ENCODE measurements around the gene MAP1LC3B.

The MAP1LC3B gene

DNA sequence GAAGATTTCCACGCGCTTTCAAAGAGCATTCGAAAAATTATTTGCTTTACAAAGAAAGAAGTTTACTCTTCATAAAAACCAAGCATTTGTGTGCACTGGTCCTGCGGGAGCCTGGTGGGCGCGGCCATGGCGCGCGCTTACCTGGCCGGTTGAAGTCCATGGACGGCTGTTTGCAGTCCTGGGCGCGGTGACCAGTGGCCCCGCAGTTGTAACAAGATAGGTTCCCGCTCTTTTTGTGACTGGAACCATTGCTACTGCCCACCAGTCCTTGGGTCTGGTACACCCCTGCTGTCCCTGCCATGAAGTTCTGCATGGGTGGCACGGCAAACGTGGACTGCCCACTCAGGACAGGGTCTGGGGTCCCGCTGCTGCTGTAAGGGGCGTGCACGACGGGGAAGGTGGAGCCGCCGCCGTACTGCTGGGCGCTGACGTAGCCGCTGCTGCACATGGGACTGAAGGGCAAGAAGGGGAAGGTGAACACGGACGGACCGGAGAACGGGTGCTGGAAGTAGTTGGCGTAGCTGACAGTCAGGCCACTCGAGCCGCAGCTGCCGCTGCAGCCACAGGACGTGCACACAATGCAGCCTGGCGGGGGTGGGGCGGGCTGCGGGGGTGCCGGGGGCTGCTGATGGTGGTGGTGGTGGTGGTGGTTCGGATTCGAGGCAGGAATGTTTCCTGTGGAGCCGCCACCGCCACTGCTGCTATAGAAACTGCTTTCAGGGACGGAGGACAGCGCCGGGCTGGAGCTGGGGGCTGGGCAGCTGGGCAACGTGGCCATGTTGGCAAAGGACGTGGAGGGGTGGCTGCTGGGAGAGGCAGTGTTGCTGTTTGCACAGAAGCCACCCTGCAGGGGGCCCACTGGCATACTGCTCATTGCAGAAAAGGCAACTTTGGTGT, 19.5 kb downstream of the MAP1LC3B start:
- DNase-seq: no peak

DNA sequence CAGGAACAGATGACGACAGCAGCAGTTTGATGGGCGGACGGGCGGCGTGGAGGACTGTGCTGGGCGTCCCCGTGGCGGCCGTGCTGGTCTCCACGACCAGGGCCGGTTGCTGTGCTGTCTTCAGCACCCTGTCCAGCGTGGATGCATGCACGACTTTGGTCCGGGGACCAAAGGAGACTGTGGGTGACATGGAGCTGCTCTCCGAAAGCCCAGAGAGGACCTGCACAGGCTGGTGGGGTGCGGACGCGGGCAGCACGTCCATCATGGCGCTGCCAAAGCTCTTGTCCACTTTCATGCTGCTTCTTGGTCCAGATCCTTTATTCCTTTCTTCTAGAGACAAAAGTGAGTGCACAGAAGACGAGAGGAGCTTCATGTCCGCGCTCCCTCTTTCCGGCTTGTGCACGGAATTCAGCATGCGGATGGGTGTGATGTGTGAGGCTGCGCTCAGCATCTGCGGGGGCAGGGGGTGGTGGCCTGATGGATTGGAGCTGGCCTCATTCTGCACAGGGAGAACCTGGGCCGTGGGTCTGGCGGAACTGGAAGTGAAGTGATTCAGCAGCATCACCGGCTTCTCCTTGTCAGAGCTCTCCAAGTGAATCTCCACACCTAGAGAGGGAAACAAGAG, 20.3 kb downstream of the MAP1LC3B start:
- no peak for DNase-seq

DNA sequence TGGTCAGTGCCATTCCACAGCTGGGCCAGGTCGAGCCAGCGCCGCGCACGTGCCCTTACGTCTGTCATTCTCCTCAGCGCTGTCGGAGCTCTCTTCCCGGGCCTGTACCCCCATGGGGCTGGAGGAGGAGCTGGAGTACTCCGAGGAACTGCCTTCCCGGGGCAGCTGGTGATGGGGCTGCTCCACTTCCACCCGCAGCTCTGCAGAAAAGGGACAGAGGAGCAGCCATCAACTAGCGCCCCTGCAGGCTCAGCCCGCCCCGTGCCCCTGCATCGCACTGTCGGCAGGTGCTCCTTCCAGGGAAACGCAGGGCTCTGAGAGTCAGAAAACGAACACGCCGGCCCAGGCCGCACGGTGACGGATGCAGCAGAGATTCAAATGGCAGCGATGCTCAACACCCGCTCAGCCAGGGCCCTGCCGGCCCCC, 20.9 kb downstream of the MAP1LC3B start:
- no peak for DNase-seq

DNA sequence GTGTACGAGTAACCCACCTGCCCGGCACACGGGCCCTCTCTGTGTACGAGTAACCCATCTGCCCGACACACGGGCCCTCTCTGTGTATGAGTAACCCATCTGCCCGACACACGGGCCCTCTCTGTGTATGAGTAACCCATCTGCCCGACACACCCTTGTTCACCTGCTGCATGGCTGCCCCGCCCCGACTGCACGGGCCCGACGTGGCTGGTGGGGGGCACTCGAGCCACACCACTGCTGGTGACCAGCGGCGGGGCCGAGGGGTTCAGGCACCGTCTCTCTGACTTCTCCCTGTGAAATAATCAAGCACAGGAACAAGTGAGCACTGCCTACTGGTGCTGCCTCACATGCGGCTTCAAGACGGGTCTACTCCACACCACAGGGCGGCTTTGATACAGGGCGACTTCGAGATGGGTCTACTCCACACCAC, 22.1 kb downstream of the MAP1LC3B start:
- DNase-seq: no peak

DNA sequence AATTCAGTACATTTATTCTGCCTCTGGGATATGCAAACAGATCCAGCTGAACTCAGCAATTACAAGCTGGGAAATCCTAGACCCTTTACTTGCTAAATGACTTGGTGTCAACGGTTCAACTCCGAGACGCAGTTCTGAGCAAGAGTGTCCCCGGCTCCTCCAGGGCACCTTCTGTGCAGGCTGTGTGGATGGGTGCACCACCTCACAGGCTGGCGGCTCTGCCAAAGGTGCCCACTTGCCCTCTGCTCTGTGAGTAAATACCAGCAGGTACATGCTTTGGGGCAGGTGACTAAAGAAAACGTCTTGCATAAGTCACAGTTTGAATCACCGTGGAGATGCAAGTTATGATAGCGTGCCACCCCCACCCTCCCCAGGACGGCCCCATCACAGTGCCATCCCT, 23.3 kb downstream of the MAP1LC3B start:
- no peak for DNase-seq

DNA sequence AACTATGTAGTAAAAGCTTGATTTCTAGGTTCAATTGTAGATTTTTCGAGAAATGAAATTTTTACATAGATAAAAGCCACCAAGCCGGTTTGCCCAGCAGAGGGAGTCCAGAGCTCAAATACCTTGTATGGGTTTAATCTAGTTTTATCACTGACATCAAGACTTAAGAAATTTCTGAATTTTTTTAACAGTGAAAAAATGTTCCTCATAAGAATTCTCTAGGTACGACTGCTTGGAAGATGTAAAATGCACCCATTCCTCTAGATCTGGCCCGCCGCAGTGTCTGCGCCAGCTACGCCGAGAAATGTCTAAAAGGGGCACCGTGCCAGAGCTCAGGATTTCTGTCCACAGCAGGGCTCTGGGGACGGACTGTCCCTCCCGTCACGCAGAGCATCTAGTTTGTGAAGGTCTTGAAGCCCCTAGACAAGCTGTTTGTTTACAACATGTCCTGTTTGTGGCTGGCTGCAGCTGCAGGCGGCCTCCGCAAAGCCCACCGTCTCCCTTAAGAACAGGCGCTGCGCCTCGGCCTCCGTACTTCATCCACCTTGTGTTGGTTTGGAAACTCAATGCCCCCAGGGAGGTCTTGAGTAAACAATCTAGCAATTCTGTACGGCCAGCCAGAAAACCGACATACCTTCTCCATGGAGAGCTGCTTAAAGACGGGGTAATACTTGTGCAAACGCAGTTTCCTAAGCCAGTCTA, 24.8 kb downstream of the MAP1LC3B start:
- peak; percentile 58 for DNase-seq

DNA sequence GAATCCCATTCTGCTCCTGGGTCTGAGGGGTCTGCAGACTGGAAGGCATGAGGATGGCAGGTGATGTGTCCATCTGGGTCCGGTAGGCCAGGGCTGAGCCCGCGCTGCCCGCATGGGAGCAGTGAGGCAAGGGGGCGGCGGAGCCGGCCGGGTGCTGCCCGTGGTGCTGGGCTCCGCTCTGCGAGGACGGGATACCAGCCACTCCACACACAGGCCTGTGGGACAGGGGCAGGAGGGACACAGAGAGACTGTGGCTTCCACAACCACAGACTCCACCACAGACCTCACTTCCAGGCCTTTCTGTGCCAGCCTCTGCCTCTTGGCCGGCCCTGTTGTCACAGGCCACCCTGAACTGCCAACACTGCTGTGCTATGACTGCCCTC, 25.4 kb downstream of the MAP1LC3B start:
- DNase-seq: no peak

DNA sequence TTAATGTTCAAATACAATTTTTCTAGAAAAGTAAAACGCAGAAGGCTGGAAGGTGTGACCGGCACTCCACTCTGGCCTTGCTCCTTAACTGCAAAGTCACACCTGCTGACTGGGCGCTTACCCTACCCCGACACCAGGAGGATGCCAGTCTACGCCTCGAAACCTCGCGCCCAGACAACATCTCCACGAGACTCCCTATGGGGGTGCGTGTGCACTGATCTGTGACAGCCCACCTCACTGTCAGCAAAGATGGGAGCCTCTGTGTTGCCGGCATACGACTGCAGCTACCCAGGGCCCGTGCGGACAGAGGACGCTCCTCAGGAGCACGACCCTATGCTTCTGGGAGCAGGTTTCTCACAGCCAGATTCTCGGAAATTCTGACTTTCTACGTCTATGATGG, 26.1 kb downstream of the MAP1LC3B start:
- DNase-seq: no peak

DNA sequence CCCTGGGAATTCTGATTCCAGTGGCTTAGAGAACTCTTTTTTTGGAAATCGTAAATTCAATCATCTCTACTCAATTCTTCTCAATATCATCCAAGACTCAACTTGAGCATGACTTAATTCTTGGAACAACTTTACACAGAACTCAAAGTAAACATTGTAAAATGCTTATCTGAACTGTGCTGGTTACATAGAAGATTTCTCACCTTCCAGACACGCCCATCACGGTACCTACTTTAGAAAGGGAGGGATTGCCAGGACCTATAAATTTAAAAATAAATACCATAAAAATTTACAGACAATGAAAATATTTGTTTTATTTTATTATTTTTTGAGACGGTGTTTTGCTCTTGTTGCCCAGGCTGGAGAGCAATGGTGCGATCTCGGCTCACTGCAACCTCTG, 26.5 kb downstream of the MAP1LC3B start:
- DNase-seq: no peak

DNA sequence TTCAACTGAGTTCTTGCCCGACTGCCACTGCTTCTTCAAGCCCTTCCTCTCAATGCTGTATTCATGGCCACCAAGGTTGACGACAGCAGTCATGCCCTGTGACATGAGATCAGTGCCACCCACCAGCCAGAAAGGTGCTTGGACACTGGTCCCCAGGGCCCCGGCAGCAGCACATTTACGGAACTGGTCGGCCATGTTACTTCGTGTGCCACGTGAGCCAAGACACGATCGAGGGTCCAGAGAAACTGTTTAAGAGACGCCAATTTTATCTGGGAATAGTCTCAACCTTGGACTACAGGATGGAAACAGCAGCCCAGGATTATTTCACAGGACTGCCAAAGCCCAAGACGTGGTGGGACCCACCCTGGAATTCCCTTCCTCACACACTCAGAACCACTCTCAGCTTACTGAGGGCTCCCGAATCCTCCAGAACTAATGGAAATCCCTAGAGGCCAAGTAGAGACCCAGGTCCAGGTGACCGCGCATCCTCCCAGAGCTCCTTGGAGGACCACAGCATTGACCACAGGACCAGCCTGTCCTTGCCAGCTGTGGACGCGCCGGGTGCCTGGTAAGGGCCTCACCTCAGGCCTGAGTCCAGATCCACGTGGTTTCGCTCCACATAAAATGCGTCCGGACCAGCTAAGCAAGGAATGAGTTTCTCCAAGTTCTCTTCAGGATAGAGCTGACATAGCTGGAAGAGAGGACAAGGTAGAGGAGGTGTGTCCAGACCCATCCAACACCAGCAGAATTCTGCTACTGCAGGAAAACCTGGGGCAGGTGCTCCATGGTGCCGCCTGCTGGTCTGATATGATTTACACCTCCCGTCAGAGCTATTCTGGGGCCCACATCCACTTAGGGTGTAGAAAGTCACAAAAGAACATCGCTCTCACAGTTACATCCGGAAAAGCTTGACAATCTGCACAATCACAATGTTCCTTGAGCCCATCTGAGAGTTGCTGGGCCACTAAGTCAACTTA, 28.2 kb downstream of the MAP1LC3B start:
- no peak for DNase-seq

DNA sequence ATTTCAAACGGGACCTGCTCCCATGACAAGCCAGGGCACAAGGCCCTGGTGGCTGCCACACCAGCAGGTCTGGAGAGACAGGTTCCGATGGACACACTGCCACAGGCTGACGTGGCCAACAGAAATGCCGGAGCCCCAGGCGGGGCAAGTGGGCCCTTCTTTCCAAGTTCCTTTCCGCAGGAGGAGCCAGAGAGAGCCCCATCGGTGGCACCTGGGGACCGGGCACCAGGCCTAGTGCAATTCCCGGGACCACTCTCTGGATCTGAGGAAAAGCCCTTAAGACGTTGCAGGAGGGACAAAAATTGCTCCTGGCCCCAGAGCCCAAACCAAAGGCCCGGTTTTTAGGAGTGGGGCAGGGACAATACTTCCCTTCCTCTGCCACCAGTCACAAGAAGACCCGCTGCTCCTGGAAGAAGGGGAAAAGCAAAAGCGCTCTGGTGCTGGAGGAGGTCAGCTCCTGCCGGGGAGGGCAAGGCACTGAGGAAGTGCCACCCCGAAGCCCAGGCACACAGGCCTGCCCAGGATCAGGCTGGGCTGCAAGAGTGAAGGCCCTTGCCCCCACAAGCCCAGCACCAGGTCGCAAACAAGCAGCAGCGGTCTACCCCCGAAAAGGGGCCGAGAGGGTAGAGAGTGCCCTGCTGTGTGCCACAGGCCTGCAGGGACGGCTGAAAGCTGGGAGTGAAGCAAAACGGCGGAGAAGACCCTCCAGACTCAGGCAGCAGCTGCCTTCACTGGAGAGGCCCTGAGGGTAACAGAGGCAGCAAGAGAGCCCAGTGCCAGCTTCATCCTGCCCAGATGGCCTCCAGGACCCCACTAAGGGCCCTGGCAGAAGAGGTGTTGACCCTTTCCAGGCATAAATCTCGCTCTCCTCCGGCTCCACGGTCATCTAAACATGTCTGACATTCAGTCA, 29.1 kb downstream of the MAP1LC3B start:
- DNase-seq: no peak

DNA sequence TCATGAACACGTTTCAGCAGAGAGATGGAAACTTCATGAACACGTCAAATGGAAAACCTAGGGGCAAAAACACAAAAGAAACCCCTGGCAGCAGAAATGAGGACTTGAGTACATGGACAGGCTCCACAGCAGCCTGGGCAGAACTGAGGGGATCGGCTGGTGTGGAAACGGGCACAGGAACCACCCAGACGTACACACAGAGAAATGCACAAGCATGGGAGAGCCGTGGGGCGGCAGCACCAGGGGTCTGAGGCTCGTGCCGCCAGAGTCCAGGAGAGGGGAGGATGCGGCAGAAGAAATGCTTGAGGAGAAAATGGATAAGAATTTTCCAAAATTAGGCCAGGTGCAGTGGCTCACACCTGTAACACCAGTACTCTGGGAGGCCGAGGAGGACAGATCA, 30.0 kb downstream of the MAP1LC3B start:
- DNase-seq: no peak

DNA sequence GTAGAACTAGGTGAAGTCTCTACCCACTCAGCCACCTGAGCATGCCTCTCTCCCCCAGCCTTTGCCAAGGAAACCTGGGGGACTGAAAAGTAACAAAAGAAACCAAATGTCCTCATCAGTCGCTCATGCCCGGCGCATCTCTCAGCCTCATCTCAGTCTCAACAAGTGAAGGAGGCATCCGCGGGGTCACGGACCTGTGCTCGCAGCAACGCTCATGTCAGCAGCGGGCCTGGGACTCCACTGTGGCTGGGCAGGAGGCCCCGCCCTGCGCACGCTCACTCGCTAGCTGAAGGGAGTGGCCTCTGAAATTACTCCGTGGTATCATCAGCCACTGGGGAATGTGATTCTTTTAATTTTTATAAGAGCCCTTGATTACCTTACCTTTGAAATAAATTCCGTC, 31.3 kb downstream of the MAP1LC3B start:
- no peak for DNase-seq

DNA sequence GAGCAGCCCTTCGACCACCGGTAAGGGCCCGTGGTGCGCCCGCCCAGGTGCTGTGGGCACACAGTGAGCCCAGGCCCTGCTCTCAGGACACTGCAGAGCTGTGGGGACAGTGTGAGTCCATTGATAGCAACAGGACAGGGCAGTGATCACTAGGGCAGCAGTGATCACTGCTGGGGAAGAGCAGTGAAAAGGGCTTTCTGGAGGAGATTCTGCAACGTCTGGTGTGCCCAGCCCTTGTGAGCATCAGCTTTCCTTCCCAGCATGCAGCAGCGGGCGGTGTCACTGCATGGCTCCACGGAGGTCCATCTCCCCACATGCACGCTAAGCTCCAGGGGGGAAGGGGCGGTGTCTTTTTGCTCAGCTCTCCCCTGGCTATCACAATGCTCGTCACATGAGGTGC, 32.1 kb downstream of the MAP1LC3B start:
- no peak for DNase-seq

DNA sequence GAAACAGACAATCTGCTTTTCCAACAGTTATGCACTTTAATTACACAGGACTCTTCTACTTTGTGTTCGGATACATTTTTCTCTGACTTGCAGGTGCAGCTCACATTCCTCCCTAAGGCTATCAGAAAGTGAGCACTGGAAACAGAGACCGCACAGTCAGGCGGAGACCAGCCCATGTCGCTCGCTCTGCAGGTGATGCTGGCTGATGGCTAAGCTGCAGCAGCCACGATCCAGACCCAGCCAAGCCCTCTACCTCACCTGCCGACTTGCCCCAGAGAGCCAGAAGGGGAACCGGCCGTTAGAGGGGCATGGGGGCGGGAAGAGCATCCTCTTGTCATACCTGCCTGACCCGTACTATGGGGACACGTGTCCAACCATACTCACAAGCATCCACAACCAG, 33.8 kb downstream of the MAP1LC3B start:
- no peak for DNase-seq

DNA sequence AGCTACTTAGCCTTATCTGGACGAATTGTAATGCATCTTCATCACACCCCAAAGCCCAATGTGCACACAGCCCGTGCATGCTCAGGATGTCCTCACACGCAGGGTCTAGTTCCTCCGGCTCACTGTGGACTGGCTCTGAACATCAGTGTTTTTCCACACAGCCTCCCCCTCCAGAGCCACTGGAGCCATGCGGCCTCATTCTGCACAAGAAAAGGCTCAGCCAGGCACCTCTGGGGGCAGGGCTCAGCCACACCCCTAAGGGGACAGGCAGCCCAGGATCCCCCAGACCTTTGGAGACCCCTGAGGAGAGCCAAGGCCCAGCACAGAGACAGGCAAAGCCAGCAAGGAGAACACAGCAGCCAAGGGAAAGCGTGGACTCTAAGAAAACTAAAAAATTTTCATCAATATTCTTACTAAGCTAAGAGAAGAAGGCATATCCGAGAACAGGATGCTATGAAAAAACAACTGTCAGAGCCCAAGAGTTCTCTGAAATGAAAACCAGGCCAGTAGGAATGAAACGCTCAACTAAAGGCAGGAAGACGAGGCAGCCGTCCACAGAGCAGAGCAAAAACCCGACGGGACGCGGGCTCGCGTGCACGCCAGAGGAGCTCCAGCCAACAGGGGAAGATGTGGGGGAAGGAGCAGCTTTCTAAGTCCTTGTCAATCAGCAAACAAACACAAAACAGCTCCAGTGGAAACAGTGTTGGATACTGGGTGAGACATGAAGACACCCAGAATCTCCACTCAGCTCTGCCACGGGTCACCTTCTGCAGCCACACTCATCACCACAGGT, 34.5 kb downstream of the MAP1LC3B start:
- DNase-seq: no peak

DNA sequence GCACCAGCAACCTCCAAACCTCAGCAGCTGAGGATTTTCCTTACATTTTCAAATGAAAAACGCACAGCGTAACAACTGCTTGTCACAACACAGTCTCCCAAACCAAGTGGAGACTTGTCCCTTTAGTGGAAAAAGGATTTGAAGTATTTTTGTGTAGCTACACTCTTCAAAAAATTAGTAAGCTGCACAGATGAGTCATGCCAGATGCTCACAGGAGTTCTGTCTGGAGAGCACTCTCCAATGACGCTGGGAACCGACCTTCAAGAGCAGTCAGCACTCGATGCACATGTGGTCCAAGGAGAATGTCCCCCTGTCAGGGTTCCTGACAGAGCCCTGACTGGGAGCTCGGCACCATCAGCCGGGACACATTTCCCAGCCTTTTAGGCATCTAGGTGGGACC, 39.8 kb downstream of the MAP1LC3B start:
- peak; percentile 77 for DNase-seq

DNA sequence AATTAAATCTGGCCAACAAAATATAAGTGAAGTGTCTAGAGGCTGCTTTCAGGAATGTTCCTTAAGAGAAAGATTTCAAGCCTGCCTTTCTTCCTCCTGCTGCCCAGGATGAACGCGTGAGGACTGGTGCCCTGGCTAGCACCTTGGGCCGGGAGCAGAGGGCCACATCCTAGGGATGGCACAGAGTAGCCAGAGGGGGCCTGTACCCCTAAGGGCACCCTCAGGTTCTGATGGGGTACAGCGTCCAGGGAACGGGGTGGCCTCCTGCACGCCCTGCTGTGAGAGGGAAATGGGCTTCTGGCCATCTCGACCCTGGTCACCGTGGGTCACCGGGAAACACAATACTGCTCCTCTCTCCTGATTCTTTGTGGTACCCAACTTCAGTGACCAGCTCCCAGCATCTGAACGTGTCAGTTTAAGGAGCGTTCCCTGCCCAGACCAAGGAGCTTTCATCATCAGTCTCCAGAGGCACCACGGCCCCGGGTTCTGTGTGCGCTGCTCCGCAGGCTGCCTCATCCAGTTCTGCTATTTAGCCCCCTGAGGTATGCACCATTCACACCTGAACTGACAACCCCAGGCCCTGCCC, 40.3 kb downstream of the MAP1LC3B start:
- no peak for DNase-seq

DNA sequence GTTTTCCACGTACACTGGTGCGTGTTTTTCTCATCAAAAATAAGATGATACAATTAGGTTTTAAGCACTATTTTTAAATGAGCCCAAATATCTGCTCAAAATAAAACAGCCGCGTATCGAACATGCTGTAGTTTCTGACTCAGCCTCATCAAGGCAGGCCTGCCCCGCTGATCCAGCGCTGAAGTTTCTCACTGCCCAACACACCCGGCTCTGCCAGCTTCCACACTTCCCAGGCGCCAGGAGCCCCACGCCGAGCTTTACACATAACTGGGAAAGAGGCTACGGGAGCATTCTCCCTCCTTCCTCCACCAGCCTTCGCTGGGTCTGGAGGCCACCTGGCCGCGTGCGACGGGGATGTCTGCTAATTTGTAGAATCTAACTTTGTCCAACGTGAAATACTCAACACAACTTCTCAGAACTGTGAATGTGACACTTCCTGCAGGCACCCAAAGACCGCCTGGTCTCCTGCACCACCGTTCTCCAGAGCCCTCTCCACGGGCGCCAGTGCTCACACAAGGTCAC, 42.1 kb downstream of the MAP1LC3B start:
- DNase-seq: peak; percentile 20

Measured in fibroblast of skin of right quadriceps (primary cell).